ENCODE data around the gene IGF1R.

DNA sequence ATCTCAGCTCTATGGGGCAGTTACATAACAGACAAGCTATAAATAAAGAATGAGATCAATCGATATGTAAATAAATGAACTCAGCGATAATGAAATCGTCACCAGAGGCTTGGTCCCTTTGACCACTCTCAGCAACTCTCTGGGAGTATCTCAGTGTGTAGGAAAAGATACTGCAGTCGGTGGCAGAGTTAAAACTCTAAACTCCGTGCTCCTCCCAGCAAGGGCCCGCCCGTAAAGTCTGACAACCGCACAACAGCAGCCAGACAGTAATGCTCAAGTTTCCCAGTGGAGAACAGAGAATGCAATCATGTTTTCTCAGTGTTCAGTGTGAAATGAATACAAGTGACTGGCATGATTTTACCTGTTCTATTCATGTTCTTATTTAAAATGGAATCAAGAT lies 28.3 kb upstream of the IGF1R start:
- TF ChIP-seq CTCF (conservative IDR thresholded peaks at IDR 0.05 in 1 of 2, IDR thresholded peaks at IDR 0.05 in 1 of 2; ENCODE audit: extremely low read depth in 1 of 2, insufficient read depth in 1 of 2, low read depth in 1 of 2, low read length in 2 of 2) (no peak), EZH2 (IDR thresholded peaks at IDR 0.05; ENCODE audit: borderline replicate concordance, low read length) (no peak)

All from mammary epithelial cell (primary cell).